GM18519 (cell line): ENCODE data around the gene ARHGEF40.
"Not testable (repeated sequence)": the region's sequence is repeated elsewhere in the genome, so short reads cannot be mapped to it uniquely, and the experiment has no call there.

Source experiments
- ATAC-seq: cut with Tn5 transposase; IDR thresholded peaks from one replicate; pipeline ENCODE4 v1.9.1; 2021; ENCODE audit warnings: mild to moderate bottlenecking, moderate library complexity; ENCODE audit not compliant: unreplicated experiment, low FRiP score

Gene ARHGEF40

DNA sequence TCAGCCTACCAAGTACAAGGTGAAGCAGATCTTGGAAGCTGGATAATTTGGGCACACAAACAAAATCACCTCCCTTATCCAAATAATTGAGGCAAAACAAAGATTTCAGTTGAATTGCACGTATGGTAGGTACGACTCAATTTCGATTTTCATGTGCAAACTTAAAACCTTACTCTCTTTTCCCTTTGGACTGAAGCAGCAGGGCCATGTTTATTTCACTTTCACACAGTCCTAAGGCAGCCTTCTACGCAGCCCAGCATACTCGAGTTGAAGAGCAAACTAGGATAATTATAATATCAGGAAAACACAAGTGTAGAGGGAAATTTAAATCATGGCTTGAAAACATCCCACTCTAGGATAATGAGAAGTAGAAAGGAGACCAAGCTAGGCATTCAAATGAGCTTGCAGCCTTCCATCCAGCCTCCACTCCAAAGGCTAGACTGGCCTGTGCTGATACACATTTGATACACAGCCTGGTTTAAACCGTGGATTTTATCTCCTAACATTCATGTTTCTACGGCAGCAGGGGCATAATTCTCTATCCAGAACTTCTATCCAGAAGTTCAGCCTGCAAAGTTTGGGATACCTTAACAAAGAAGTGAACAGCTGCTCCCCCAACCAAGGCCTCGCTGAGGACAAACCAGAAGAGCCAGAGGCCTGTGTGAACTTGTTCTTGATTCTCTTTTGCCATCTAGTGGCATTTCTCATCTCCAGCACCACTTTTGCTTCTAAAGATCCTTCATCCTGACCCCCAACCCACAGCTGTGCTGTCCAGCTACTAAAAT, 30.3 kb upstream of the ARHGEF40 start:
- no peak for ATAC-seq

DNA sequence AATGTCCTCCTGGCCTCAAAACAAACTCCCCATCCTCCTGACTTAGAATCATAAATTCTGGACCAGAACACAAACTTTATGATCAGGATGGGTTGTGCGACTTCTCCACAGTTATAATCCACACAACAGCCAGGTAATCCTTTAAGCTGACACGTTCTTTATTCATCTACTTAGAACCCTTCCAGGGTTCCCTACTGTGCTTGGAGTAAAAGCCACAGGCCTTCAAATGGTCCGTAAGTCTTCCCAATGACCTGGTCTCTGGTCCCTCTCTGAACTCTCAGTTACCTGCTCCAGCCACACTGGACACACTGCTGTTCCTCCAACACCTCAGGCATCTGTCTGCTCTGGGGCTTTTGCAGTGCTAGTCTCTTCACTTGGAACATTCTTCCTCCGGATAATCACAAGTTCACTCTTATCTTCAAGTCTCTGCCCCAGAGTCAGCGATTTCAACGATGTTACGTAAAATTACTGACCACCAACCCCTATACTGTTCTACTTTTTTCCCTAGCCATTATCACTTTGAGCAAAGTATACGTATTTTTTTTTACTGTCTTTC, 29.7 kb upstream of the ARHGEF40 start:
- ATAC-seq = no peak

DNA sequence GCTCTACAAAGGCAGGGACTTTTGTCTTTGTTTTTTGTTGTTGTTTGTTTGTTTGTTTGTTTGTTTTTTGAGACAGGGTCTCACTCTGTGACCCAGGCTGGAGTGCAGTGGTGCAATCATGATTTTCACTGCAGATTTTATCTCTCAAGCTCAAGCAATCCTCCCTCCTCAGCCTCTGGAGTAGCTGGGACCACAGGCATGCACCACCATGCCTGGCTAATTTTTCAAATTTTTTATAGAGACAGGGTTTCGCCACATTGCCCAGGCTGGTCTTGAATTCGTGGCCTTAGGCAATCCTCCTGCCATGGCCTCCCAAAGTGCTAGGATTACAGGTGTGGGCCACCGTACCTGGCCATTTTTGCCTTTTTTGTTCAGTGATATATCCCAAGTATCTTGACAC, 29.2 kb upstream of the ARHGEF40 start:
- ATAC-seq = not testable (repeated sequence)

DNA sequence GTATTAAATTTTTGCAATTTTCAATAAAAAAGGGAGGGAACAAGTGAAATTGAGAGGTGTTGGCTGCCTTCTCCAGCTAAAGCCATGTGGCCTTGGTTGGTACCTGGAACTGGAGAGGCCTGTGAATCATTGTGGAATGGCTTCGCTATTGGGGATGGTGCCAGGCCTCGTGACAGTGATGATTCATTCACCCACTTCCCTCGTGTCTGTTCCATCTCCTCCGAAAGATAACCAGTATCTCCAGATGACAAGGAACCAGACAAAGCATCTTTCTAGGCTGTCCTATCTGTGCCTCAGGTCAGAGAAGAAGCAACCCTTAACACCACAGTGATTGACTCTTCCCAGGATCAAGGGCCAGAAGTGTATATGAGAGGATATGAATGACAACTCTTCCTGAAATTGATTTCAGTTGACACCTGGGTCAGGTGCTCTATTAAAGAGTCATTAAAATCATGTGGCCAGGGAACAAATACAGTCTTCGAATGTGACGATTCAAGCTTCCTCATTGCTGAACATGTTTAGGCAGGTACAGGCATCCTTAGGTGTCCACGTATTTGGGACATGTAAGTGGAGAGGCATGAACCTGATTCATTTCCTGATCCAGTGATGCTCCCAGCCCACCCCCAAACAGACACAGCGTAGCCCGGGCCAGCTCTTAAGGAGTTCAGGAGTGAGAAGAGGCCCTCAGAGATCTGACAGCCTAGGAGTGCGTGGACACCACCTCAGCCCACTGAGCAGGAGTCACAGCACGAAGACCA, 28.2 kb upstream of the ARHGEF40 start, which contains the start of gene RNASE7:
RNASE7 (plus strand) TSS at position 687 of the 758 bp plus-strand sequence. CDS start 631 bp downstream, outside the sequence.
- no peak for ATAC-seq

GRCh38 chr14:21042918-21043317, 27.2 kb upstream of the ARHGEF40 start:
- ATAC-seq = no peak

- no peak for ATAC-seq
Observed at GRCh38 chr14:21043387-21043973, 26.6 kb upstream of the ARHGEF40 start.

DNA sequence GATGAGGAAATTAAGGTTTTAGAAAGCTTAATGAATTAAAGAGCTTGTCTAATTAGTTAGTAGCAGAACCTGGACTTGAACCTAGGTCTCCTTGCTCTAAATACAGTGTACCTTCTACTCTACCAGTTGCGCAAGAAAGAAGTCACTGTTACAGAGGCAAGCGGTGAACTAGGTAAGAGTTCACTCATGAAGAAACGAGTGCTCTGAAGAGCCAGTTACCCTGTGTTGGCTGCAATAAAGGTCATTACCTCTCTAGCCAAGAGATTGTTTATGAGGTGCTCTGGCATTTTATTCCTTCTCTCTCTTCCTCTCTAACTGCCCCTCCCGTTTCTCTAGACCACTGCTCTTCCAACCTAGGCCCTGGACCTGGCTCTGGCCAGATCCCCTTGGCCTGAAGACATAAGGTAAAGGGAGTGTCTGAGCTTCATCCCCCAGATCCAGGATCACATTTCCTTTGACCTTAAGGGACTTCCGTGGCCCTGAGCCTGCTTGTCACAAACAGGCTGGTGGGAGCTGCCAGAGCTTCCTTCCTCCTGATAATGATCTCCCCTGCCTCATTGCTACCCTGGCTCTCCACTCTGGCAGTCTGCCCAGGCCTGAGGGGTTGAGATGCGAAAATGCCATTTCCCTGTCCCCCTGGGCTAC, 26.0 kb upstream of the ARHGEF40 start:
- no peak for ATAC-seq

DNA sequence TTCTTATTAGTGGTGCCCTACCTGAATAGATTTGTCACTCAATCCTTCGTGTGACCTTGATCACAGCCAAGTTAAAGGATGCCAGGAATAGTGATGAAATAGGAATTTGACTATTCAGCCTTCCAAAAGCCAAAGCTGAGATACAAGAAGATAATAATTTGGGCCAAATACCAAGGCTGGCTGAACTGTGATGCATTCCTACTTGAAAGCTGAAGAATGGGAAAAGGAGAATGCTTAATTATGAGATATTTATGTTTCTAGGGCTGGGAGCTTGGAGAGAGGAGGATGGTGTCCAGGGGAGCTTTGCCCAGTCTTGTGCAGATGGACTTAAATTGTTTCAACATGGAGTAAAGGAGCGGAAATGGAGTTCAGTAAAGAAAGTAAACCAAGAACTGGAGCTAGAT, 22.7 kb upstream of the ARHGEF40 start:
- ATAC-seq = no peak

DNA sequence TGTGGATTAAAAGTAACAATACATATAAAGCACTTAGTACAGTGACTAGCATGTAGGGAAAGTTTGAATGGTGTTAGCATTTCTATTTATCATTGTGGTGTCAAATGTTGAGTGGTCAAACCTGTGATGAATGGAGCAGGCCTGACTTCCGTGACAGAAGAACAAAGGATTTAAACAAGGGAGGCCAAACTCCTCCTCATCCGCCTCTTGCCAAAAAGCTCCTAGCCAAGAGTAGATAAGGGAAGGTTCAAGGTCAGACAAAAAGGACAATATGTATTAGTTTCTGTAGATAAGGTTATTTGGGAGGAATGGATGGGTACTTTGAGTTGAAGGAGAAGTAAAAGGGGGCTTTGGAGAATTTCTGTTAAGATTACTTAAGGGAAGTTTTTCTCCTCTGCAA, 21.5 kb upstream of the ARHGEF40 start:
- ATAC-seq = no peak

DNA sequence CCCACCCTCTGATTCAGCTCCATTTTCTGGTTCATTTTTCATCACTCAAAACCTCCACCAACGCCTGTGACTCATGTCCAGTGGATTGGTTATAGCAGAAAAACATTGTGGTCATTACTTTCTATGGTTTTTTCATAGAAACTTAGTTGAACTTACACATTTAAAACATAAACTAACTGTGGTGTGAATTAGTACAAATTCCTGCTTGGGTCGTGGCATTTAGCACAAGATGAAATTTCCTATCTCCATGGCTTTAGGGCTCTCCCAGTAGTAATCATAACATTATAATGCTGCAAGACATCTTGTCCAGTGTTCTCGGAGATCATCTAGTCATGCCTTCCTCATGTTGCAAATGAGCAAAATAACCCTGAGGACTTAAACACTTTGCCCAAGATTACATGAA, 20.8 kb upstream of the ARHGEF40 start:
- ATAC-seq = no peak

- no peak for ATAC-seq
Observed at GRCh38 chr14:21050597-21050996, 19.5 kb upstream of the ARHGEF40 start.

DNA sequence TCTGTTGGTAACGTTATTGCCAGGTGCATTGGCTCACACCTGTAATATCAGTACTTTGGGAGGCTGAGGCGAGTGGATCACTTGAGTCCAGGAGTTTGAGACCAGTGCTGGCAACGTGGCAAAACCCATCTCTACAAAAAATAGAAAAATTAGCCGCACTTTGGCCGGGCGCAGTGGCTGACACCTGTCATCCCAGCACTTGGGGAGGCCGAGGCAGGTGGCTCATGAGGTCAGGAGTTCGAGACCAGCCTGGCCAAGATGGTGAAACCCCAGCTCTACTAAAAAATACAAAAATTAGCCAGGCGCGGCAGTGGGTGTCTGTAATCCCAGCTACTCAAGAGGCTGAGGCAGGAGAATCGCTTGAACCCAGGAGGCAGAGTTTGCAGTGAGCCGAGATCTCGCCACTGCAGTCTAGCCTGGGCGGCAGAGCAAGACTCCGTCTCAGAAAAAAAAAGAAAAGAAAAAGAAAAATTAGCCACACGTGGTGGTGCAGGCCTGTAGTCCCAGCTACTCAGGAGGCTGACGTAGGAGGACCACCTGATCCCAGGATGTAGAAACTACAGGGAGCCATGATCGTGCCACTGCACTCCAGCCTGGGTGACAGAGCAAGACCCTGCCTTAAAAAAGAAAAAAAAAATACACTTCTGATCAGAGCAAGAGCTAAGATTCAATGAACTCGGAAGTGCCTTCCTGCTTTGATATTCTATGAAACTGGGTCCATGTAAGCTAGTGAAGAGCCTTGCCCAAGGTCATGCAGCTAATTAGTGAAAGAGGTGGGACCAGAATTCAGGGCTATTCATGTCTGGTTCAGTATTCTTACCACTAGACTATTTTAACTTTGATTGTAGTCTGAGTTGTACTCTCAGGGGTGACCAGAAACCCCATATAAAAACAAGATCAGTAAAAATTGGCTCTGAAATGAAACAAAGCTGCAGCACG, 16.7 kb upstream of the ARHGEF40 start:
- no peak for ATAC-seq

DNA sequence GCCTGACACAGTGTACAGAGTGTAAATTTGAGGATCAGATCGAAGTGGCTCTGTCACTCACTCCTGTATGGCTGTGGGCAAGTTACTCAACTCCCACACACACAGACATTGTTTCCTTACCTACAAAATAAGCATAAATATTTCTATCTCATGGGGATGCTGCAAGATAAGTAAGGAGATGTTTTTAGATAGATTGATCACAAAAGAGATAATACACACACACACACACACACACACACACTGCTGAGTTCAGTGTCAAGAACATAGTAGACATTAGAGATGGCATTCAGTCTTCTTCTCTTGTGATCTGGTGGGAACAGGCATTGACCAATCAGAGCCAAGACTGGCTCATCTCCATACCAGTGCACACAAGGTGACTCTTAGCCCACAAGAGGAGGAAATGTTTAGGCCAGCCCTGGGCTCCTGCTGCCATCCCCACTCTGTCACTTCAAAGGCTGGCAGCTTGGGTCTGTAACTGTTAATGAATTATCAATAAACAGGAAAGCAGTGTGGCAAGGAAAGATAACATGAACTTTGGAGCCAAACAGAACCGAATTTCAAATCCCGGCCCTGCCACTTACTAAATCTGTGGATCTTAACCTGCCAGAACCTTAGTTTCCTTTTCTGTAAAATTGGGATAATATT, 15.9 kb upstream of the ARHGEF40 start:
- no peak for ATAC-seq

- ATAC-seq = no peak
Observed at GRCh38 chr14:21054768-21055145, 15.3 kb upstream of the ARHGEF40 start.

DNA sequence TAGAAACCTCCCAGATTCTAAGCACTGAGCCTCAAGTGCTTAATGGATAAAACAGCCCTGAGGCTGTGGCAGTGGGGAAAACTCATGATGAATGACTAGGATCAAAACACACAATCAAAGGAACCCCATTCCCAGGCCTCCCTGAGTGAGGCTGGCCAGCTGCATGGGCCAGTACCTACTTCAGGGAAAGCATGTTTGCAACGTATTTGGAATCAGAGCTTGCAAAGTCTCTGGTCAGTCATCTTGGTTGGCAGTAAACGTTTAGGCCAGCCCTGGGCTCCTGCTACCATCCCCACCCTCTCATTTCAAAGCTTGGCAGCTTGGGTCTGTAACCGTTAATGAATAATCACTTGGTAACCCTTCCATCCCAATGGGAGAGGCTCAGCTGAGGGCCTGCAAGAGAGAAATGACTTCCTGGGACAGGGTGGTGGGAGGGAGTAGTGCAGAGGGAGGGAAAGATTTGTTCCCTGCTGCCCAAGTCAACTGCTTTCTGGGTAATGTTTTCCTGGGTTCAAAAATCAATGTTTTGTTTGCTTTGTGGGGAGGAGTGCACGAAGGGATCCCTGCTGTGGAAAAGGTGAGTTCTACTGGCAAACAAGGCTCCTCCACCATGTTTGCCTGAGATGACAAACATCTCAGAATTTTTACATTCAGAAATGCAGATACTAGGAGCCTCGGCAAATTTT, 14.5 kb upstream of the ARHGEF40 start:
- ATAC-seq = no peak

DNA sequence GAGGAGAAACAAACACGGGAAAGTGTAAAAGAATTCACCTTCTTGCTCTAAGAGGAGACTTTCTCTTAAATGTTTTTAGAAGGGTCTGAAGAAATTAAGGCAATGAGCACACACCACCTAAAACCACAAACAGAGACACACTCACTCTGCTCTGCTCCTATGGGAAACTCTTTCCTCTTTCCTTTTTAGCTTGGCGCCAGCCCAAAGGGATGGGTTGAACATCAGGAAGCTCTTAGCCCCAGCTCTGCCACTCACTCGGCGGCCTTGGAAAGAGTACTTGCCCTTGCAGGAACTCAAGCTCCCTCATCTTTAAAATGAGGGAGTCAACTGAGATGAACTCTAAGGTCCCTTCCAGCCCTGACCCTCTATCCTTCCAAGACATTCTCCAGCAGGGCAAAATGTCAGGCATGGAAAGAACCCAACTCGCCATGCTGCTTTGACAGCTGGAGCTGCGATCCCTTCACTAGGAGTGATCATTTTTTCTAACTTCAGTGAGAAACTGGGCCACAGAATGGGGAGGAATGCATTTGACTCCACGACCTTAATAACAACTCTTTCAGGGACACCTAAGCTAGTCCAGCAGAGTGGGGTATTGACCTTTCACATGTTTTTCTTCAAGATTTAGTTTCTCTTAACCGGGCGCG, 13.5 kb upstream of the ARHGEF40 start:
- ATAC-seq = no peak

GRCh38 chr14:21057803-21058675, 12.1 kb upstream of the ARHGEF40 start, which contains the start of gene RNASE8:
Gene RNASE8 (plus strand): TSS chr14:21057822. CDS start chr14:21057893, 71 bp downstream.
- ATAC-seq = no peak
